HepG2 (cell line): ENCODE data around the gene MCU. TPM values are rescaled to one million over a fixed set of nuclear protein-coding genes. Genes with fewer than 3 reads are reported as not detected.
A peak's percentile ranks its signal among the peaks of the same experiment; 100 is the strongest.

Experiments
- ATAC-seq: fragments of 200-7000 bp; cut with Tn5 transposase; 3 replicates; pipeline ENCODE4 v1.9.1; 2020; ENCODE audit warnings: mild to moderate bottlenecking, moderate library complexity
- BruUV-seq: library from RNA; stranded (reverse); fragments of 400-500 nt; replicated peaks from 2 replicates; lab custom pipeline; 2021; lab: Mats Ljungman, UMichigan
- CTCF ChIA-PET: fragments of 300-600 bp; formaldehyde crosslinking; extraction: SDS; loops from one replicate; lab custom pipeline; 2021; ENCODE audit warnings: low total read pairs, inconsistent platforms, low intra/inter-chr PET ratio; lab: Yijun Ruan, JAX
- POLR2A ChIA-PET: fragments of 350-600 bp; sonication (Branson Sonifier 250); formaldehyde crosslinking; loops from one replicate; lab custom pipeline; 2020; ENCODE audit warnings: antibody characterized with exemption, inconsistent platforms; lab: Yijun Ruan, JAX
- DNase-seq: peaks from one replicate; pipeline ENCODE4 v3.0.0-alpha.2; 2015; ENCODE audit warnings: low spot score
- FAIRE-seq: peaks from 3 replicates; lab custom pipeline; 2011; peaks lifted over from hg19 to GRCh38; lab: Jason Lieb, UNC
- H2AFZ ChIP-seq: one replicate; pipeline ENCODE4 v1.6.1; 2011; ENCODE audit warnings: low read length, inconsistent platforms
- H3K27ac ChIP-seq: fragments of 300-600 bp; 3 replicates; pipeline ENCODE4 v1.8.0; 2011; ENCODE audit warnings: mixed run types, mild to moderate bottlenecking, mixed read lengths, low read length, inconsistent platforms; ENCODE audit not compliant: insufficient read depth; ENCODE audit errors: extremely low read length
- H3K27me3 ChIP-seq, 2 experiments: fragments of 200-600 bp in 1 of 2; 2 replicates in 1 of 2; 3 replicates in 1 of 2; pipeline versions ENCODE4 v1.6.0 to v1.8.0; 2011; ENCODE audit warnings: low read length in 2 of 2, mild to moderate bottlenecking in 2 of 2, moderate library complexity in 2 of 2, inconsistent platforms in 1 of 2; ENCODE audit not compliant: insufficient read depth in 2 of 2, control insufficient read depth in 1 of 2
- H3K36me3 ChIP-seq, 2 experiments: fragments of 200-600 bp in 1 of 2; replicated peaks in 1 of 2; 2 replicates in 1 of 2; 3 replicates in 1 of 2; pipeline versions ENCODE4 v1.5.1 to v1.8.0; 2011; ENCODE audit warnings: low read length in 2 of 2, inconsistent platforms in 1 of 2; ENCODE audit not compliant: insufficient read depth in 2 of 2, control insufficient read depth in 1 of 2
- H3K4me1 ChIP-seq: 2 replicates; pipeline ENCODE4 v1.5.1; 2012; ENCODE audit warnings: low read length, inconsistent platforms; ENCODE audit not compliant: insufficient read depth
- H3K4me2 ChIP-seq: 2 replicates; pipeline ENCODE4 v1.6.0; 2011; ENCODE audit warnings: low read depth, low read length, inconsistent platforms
- H3K4me3 ChIP-seq, 3 experiments: fragments of 200-600 bp in 1 of 3; sonication (generic), shearing (Covaris generic) in 1 of 3; replicated peaks in 1 of 3; 2 replicates each; pipeline ENCODE4 v1.5.1; 2011 to 2016; ENCODE audit warnings: low read length in 3 of 3, inconsistent platforms in 2 of 3, low read depth in 2 of 3, mild to moderate bottlenecking in 2 of 3, control low read depth in 1 of 3, mixed read lengths in 1 of 3; ENCODE audit not compliant: insufficient read depth in 1 of 3
- H3K79me2 ChIP-seq: one replicate; pipeline ENCODE4 v1.6.1; 2011; ENCODE audit warnings: low read length, inconsistent platforms; ENCODE audit not compliant: insufficient read depth
- H3K9ac ChIP-seq: 2 replicates; pipeline ENCODE4 v1.6.0; 2011; ENCODE audit warnings: mild to moderate bottlenecking, low read depth, low read length, inconsistent platforms; ENCODE audit not compliant: insufficient read depth
- H3K9me3 ChIP-seq: 2 replicates; pipeline ENCODE4 v1.5.1; 2012; ENCODE audit warnings: mild to moderate bottlenecking, low read length
- H4K20me1 ChIP-seq: 2 replicates; pipeline ENCODE4 v1.6.0; 2011; ENCODE audit warnings: inconsistent platforms, mild to moderate bottlenecking, low read length, moderate library complexity; ENCODE audit not compliant: insufficient read depth
- FOXA3 ChIP-seq: IDR thresholded peaks from 2 replicates; pipeline ENCODE4 v1.6.1; 2016; ENCODE audit warnings: missing genetic modification reagents, missing compliant biosample characterization
- FOXM1 ChIP-seq: sonication (generic); formaldehyde crosslinking; IDR thresholded peaks from 2 replicates; pipeline ENCODE4 v1.5.0; 2020; ENCODE audit warnings: missing genetic modification reagents
- KLF13 ChIP-seq: sonication (generic); formaldehyde crosslinking; IDR thresholded peaks from 2 replicates; pipeline ENCODE4 v1.4.0; 2020; ENCODE audit warnings: mild to moderate bottlenecking, missing genetic modification reagents
- SIN3A ChIP-seq: IDR thresholded peaks from 2 replicates; pipeline ENCODE4 v1.6.1; 2011; ENCODE audit warnings: low read depth, mild to moderate bottlenecking, control low read depth, low read length, borderline replicate concordance
- ZBTB20 ChIP-seq: sonication (generic); formaldehyde crosslinking; IDR thresholded peaks from 2 replicates; pipeline ENCODE4 v1.8.1; 2023; ENCODE audit warnings: missing genetic modification reagents, low read depth, mild to moderate bottlenecking, borderline replicate concordance
- ZNF792 ChIP-seq: IDR thresholded peaks from 2 replicates; pipeline ENCODE4 v1.6.1; 2016
- WGBS: methylation state at CpG from one replicate; pipeline ENCODE4 v1.1.6; 2017; ENCODE audit warnings: low lambda C conversion rate; 5-methylcytosine and 5-hydroxymethylcytosine counted together
- in situ Hi-C: cut with HindIII; loops from 2 replicates; pipeline ENCODE4 v1.10.0; 2017; ENCODE audit warnings: low pct_unique_long_range_greater_than_20kb; ENCODE audit not compliant: extremely low pct_ligation_motif_present
- intact Hi-C: fragments of 100-400 bp; cut with micrococcal nuclease; formaldehyde crosslinking; loops from one replicate; pipeline ENCODE4 v1.10.0; 2022; ENCODE audit not compliant: unreplicated experiment
- polyA plus RNA-seq, 8 experiments: library from polyadenylated mRNA; depleted of rRNA in 3 of 8; stranded (reverse) in 7 of 8; unstranded in 1 of 8; fragments of >200 nt; fragmentation: Illumina TruSeq in 4 of 8; extraction: Trizol in 4 of 8; gene quantifications; 2 replicates each; pipeline versions ENCODE4 v1.2.1 to v1.2.3, GENCODE V29; 2011 to 2016; ENCODE audit warnings: low read depth in 4 of 8, missing spikeins in 1 of 8, mixed read lengths in 1 of 8; ENCODE audit not compliant: insufficient read depth in 1 of 8
- total RNA-seq, 5 experiments: library from RNA; depleted of rRNA; stranded (reverse); fragments of >200 nt; fragmentation: Illumina TruSeq; extraction: Trizol; gene quantifications; 2 replicates each; pipeline ENCODE4 v1.2.3, GENCODE V29; 2016; ENCODE audit warnings: low read depth in 1 of 5
- TF ChIP-seq, protein P1 (sequence below): sonication (generic); formaldehyde crosslinking; IDR thresholded peaks from 2 replicates; pipeline ENCODE4 v1.8.0; 2022; ENCODE audit warnings: mild to moderate bottlenecking, missing genetic modification reagents
- TF ChIP-seq, protein P2 (sequence below): sonication (generic); formaldehyde crosslinking; IDR thresholded peaks from 2 replicates; pipeline ENCODE4 v1.5.0; 2020; ENCODE audit warnings: mild to moderate bottlenecking, missing genetic modification reagents

Gene MCU
- total and polyA plus RNA-seq, 2 of the 13 experiments (the other 11 are each of a cell fraction or from before 2014, with no cell fraction given), result 25.9 to 64.5 TPM

- no peak for TF ChIP-seq FOXA3
- no peak for TF ChIP-seq ZNF792 (CRISPR knock-in tag)
- no peak for TF ChIP-seq FOXM1 (CRISPR knock-in tag)
- TF ChIP-seq, protein P1, sequence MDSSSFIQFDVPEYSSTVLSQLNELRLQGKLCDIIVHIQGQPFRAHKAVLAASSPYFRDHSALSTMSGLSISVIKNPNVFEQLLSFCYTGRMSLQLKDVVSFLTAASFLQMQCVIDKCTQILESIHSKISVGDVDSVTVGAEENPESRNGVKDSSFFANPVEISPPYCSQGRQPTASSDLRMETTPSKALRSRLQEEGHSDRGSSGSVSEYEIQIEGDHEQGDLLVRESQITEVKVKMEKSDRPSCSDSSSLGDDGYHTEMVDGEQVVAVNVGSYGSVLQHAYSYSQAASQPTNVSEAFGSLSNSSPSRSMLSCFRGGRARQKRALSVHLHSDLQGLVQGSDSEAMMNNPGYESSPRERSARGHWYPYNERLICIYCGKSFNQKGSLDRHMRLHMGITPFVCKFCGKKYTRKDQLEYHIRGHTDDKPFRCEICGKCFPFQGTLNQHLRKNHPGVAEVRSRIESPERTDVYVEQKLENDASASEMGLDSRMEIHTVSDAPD, result no peak
- TF ChIP-seq, protein P2, sequence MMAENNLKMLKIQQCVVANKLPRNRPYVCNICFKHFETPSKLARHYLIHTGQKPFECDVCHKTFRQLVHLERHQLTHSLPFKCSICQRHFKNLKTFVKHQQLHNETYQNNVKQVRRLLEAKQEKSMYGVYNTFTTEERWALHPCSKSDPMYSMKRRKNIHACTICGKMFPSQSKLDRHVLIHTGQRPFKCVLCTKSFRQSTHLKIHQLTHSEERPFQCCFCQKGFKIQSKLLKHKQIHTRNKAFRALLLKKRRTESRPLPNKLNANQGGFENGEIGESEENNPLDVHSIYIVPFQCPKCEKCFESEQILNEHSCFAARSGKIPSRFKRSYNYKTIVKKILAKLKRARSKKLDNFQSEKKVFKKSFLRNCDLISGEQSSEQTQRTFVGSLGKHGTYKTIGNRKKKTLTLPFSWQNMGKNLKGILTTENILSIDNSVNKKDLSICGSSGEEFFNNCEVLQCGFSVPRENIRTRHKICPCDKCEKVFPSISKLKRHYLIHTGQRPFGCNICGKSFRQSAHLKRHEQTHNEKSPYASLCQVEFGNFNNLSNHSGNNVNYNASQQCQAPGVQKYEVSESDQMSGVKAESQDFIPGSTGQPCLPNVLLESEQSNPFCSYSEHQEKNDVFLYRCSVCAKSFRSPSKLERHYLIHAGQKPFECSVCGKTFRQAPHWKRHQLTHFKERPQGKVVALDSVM (CRISPR knock-in tag), result peak; percentile 36; the same call in 1 of the 2 replicates
- no peak for TF ChIP-seq KLF13 (CRISPR knock-in tag)
- TF ChIP-seq ZBTB20, result no peak
- TF ChIP-seq SIN3A, result no peak
- TF ChIP-seq, all 625 proteins: peak for 1
- DNase-seq, result no peak
- FAIRE-seq, result no peak
- Histone ChIP-seq H3K36me3 (no peaks in the 10 kb centered on the region), H3K9ac (no peak overlapping the region), H4K20me1 (no peaks in the 10 kb centered on the region), H3K79me2 (peaks cover 7% of the 10 kb centered on the region), H3K27ac (no peak overlapping the region), H3K27me3 (no peaks in the 10 kb centered on the region), H3K4me2 (no peak overlapping the region), H3K4me1 (peaks cover 41% of the 10 kb centered on the region), H2AFZ (no peak overlapping the region), H3K4me3 (no peak overlapping the region), H3K9me3 (no peaks in the 10 kb centered on the region)
- ChIA-PET CTCF (no interaction called here), POLR2A (no interaction called here)
- no TSS peak for BruUV-seq
- intact Hi-C loops (no loop called here), in situ Hi-C loops (no loop called here)
- 97% methylated on average over 1 of the region's 1 CpG for WGBS
- ATAC-seq, result no peak
Measured at GRCh38 chr10:72733989-72734388, 42.0 kb downstream of the MCU start.
